RWPE2 (cell line): ENCODE results near the gene CRYBA4.

Source experiments
- ATAC-seq: fragments of 200-7000 bp; cut with Tn5 transposase; 3 replicates; pipeline ENCODE4 v1.9.1; 2021; ENCODE audit warnings: low read depth
- DNase-seq: peaks from one replicate; pipeline ENCODE4 v3.0.0-alpha.2; 2020; ENCODE audit warnings: low spot score
- H3K27ac ChIP-seq: fragments of 450-650 bp; 2 replicates; pipeline ENCODE4 v1.5.1; 2017; ENCODE audit warnings: mild to moderate bottlenecking; ENCODE audit not compliant: poor library complexity, severe bottlenecking
- H3K27me3 ChIP-seq: fragments of 250-450 bp; sonication (Bioruptor Pico); 2 replicates; pipeline ENCODE4 v1.5.1; 2021; ENCODE audit warnings: mild to moderate bottlenecking, moderate library complexity; ENCODE audit not compliant: insufficient read depth, poor library complexity, severe bottlenecking
- H3K36me3 ChIP-seq: fragments of 250-450 bp; sonication (Bioruptor Pico); 2 replicates; pipeline ENCODE4 v1.5.1; 2020; ENCODE audit warnings: low read depth, mild to moderate bottlenecking, moderate library complexity
- H3K4me1 ChIP-seq: fragments of 250-450 bp; sonication (Bioruptor Pico); 2 replicates; pipeline ENCODE4 v1.5.1; 2021; ENCODE audit warnings: mild to moderate bottlenecking, moderate library complexity; ENCODE audit not compliant: insufficient read depth, poor library complexity, severe bottlenecking
- H3K4me3 ChIP-seq: fragments of 250-450 bp; sonication (Bioruptor Pico); 2 replicates; pipeline ENCODE4 v1.5.1; 2021; ENCODE audit warnings: mild to moderate bottlenecking, moderate library complexity; ENCODE audit not compliant: severe bottlenecking
- H3K9me3 ChIP-seq: fragments of 250-450 bp; sonication (Bioruptor Pico); 2 replicates; pipeline ENCODE4 v1.5.1; 2021; ENCODE audit warnings: mild to moderate bottlenecking, moderate library complexity; ENCODE audit not compliant: severe bottlenecking
- CTCF ChIP-seq: fragments of 450-650 bp; IDR thresholded peaks from one replicate; pipeline ENCODE4 v1.5.1; 2017; ENCODE audit warnings: mild to moderate bottlenecking, moderate library complexity; ENCODE audit not compliant: poor library complexity, severe bottlenecking

Gene CRYBA4

GRCh38 chr22:26656891-26657851 lies 35.4 kb downstream of the CRYBA4 start, which contains the start of gene MIAT:
Gene MIAT (plus strand): TSS chr22:26657588.
- peaks cover 11% of the 10 kb centered on the region for H3K4me1 ChIP-seq
- no peaks in the 10 kb centered on the region for H3K36me3 ChIP-seq
- no peak for TF ChIP-seq CTCF
- no peaks in the 10 kb centered on the region for H3K9me3 ChIP-seq
- peak; percentile 21; the same call in 1 of the 3 replicates for ATAC-seq
- DNase-seq: no peak
- H3K27me3 ChIP-seq: peaks cover 21% of the 10 kb centered on the region
- peak within 1 kb of the TSS; percentile 16 for H3K4me3 ChIP-seq
- no peak within 1 kb of the TSS for H3K27ac ChIP-seq

DNA sequence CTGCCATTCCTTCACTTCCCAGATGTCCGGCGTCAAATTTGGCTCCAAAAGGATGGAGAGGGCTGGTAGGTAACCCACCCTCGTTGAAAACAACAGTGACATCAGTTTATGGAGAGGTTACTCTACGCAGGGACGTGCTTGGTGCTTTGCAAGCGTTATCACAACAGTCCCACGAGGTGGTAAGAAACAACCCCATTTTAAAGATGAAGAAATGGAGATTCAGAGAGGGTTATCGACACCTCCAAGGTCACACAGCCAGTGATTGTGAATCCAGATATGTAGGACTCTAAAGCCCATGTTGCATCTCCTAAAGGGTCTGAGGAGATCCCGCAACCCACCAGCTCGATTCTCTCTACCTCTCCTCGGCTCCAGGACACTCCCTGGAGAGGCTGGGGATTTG lies 36.4 kb downstream of the CRYBA4 start:
- ATAC-seq: no peak
- Histone ChIP-seq H3K27ac (no peak overlapping the region), H3K36me3 (no peaks in the 10 kb centered on the region), H3K4me3 (no peak overlapping the region), H3K9me3 (no peaks in the 10 kb centered on the region), H3K4me1 (peaks cover 11% of the 10 kb centered on the region), H3K27me3 (peaks cover 21% of the 10 kb centered on the region)
- DNase-seq: no peak
- no peak for TF ChIP-seq CTCF

GRCh38 chr22:26658671-26659478 lies 37.1 kb downstream of the CRYBA4 start:
- DNase-seq (peak; percentile 93), ATAC-seq (peak; percentile 95)
- H3K36me3 ChIP-seq: no peaks in the 10 kb centered on the region
- no peaks in the 10 kb centered on the region for H3K9me3 ChIP-seq
- no peak for TF ChIP-seq CTCF
- H3K27me3 ChIP-seq: peaks cover 21% of the 10 kb centered on the region
- H3K4me3 ChIP-seq: peak overlapping the region; percentile 9
- peak overlapping the region; percentile 13 for H3K27ac ChIP-seq
- H3K4me1 ChIP-seq: peaks cover 11% of the 10 kb centered on the region

GRCh38 chr22:26660356-26660755 lies 38.6 kb downstream of the CRYBA4 start:
- TF ChIP-seq CTCF: no peak
- H3K27ac ChIP-seq: no peak overlapping the region

More at GRCh38 chr22:26660356-26660755, 38.6 kb downstream of the CRYBA4 start:
- Histone ChIP-seq H3K36me3 (no peaks in the 10 kb centered on the region), H3K4me1 (peaks cover 11% of the 10 kb centered on the region), H3K9me3 (no peaks in the 10 kb centered on the region), H3K27me3 (peaks cover 21% of the 10 kb centered on the region), H3K4me3 (no peak overlapping the region)
- DNase-seq (no peak), ATAC-seq (no peak)
